ENCODE results near the gene TECR. TPM values are rescaled to one million over a fixed set of nuclear protein-coding genes. Genes with fewer than 3 reads are reported as not detected.
"Not testable (repeated sequence)": the region's sequence is repeated elsewhere in the genome, so short reads cannot be mapped to it uniquely, and the experiment has no call there.

Gene TECR
- total RNA-seq: 341 TPM

- ATAC-seq: peak; percentile 94
These were observed at the start of gene TECR for GRCh38 chr19:14529254-14530004. TECR (plus strand) TSS chr19:14529594; CDS start chr19:14529697, 103 bp downstream.

GRCh38 chr19:14479975-14480699 lies 49.3 kb upstream of the TECR start:
- no peak for ATAC-seq

- no peak for ATAC-seq
These were observed 48.7 kb upstream of the TECR start for GRCh38 chr19:14480700-14481079.

GRCh38 chr19:14482172-14482941 lies 47.0 kb upstream of the TECR start:
- no peak for ATAC-seq

- ATAC-seq: no peak
These were observed 41.8 kb upstream of the TECR start for GRCh38 chr19:14487370-14488125.

- no peak for ATAC-seq
These were observed 36.5 kb upstream of the TECR start for GRCh38 chr19:14492756-14493337.

- no peak for ATAC-seq
These were observed 35.0 kb upstream of the TECR start for GRCh38 chr19:14494411-14494810.

GRCh38 chr19:14494910-14495671 lies 34.3 kb upstream of the TECR start:
- peak; percentile 58 for ATAC-seq

- peak; percentile 4 for ATAC-seq
These were observed 33.7 kb upstream of the TECR start for GRCh38 chr19:14495672-14496028.

- peak; percentile 89 for ATAC-seq
These were observed 33.2 kb upstream of the TECR start, which contains the start of gene GIPC1 for GRCh38 chr19:14496029-14496833. GIPC1 (minus strand) TSS chr19:14496127; CDS start chr19:14482976, 13,151 bp downstream.

- peak; percentile 1 for ATAC-seq
These were observed 32.6 kb upstream of the TECR start for GRCh38 chr19:14496834-14497227.

GRCh38 chr19:14497228-14497921 lies 32.0 kb upstream of the TECR start:
- ATAC-seq: peak; percentile 0

- no peak for ATAC-seq
These were observed 26.9 kb upstream of the TECR start for GRCh38 chr19:14502334-14503092.

- ATAC-seq: no peak
These were observed 26.1 kb upstream of the TECR start for GRCh38 chr19:14503285-14503684.

GRCh38 chr19:14504575-14504974 lies 24.8 kb upstream of the TECR start:
- not testable (repeated sequence) for ATAC-seq

- peak; percentile 71 for ATAC-seq
These were observed 23.7 kb upstream of the TECR start for GRCh38 chr19:14505488-14506239.

- peak; percentile 27 for ATAC-seq
These were observed 21.5 kb upstream of the TECR start for GRCh38 chr19:14507704-14508542.

All from esophagus mucosa (tissue), 1 donor.